K562 (cell line): Measurements from ENCODE around the gene DPH5. TPM values are rescaled to one million over a fixed set of nuclear protein-coding genes. Genes with fewer than 3 reads are reported as not detected.
A peak's percentile ranks its signal among the peaks of the same experiment; 100 is the strongest.

Source experiments
- CXXC5 ChIP-seq: fragments of 250-450 bp; sonication (Bioruptor Pico); IDR thresholded peaks from 2 replicates; pipeline ENCODE4 v1.8.0; 2022; ENCODE audit warnings: inconsistent platforms, mild to moderate bottlenecking, moderate library complexity
- EP300 ChIP-seq: IDR thresholded peaks from 2 replicates; pipeline ENCODE4 v1.6.1; 2012; ENCODE audit warnings: low read length, improper control_type of control experiment
- FOSL1 ChIP-seq: fragments of 200-800 bp; sonication (Bioruptor generic); conservative IDR thresholded peaks from 2 replicates; pipeline ENCODE4 v1.6.1; 2016; ENCODE audit warnings: missing genetic modification characterization, missing compliant biosample characterization
- MXI1 ChIP-seq: IDR thresholded peaks from 2 replicates; pipeline ENCODE4 v1.6.1; 2011; ENCODE audit warnings: low read depth, mild to moderate bottlenecking, improper control_type of control experiment, low read length
- MYBL2 ChIP-seq, 2 experiments: fragments of 450-650 bp in 1 of 2; sonication (generic) in 1 of 2; formaldehyde crosslinking in 1 of 2; IDR thresholded peaks; 2 replicates each; pipeline versions ENCODE4 v1.6.1 to v1.8.1; 2017 to 2022; ENCODE audit warnings: borderline replicate concordance in 1 of 2, inconsistent platforms in 1 of 2, low read depth in 1 of 2, mild to moderate bottlenecking in 1 of 2, missing genetic modification reagents in 1 of 2, moderate library complexity in 1 of 2
- RBM22 ChIP-seq: fragments of 200-400 bp; formaldehyde crosslinking; IDR thresholded peaks from 2 replicates; pipeline ENCODE4 v1.6.1; 2018; ENCODE audit warnings: low read length, low read depth; ENCODE audit not compliant: poor library complexity, severe bottlenecking
- SMARCC2 ChIP-seq: fragments of 450-650 bp; IDR thresholded peaks from 2 replicates; pipeline ENCODE4 v1.6.1; 2017; ENCODE audit warnings: antibody characterized with exemption, moderate library complexity, mild to moderate bottlenecking, low read depth
- SRF ChIP-seq, 2 experiments: fragments of 250-450, 450-650 bp in 1 of 2; sonication (Bioruptor Pico) in 1 of 2; sonication (generic) in 1 of 2; formaldehyde crosslinking; IDR thresholded peaks; 2 replicates each; pipeline versions ENCODE4 v1.5.0 to v1.5.1; 2020 to 2022; ENCODE audit warnings: mild to moderate bottlenecking in 1 of 2, missing genetic modification reagents in 1 of 2
- THRAP3 ChIP-seq: fragments of 450-650 bp; IDR thresholded peaks from 2 replicates; pipeline ENCODE4 v1.6.1; 2016; ENCODE audit warnings: mild to moderate bottlenecking, inconsistent platforms, borderline replicate concordance
- ZC3H8 ChIP-seq: fragments of 450-650 bp; IDR thresholded peaks from 2 replicates; pipeline ENCODE4 v1.6.1; 2017
- ZKSCAN8 ChIP-seq: fragments of 200-800 bp; sonication (Bioruptor generic); IDR thresholded peaks from 2 replicates; pipeline ENCODE4 v1.6.1; 2016; ENCODE audit warnings: missing genetic modification characterization, missing compliant biosample characterization
- polyA plus RNA-seq, 8 experiments: library from polyadenylated mRNA; depleted of rRNA in 4 of 8; stranded (reverse) in 5 of 8; unstranded in 3 of 8; fragments of >200 nt; fragmentation: Nextera tagmentation in 2 of 8; fragmentation: Illumina TruSeq in 1 of 8; extraction: Ambion mirVana in 2 of 8; extraction: Trizol in 1 of 8; gene quantifications; 2 replicates each; pipeline versions ENCODE4 v1.2.1 to v1.2.3, GENCODE V29; 2011 to 2014; ENCODE audit warnings: inconsistent platforms in 1 of 8, missing spikeins in 1 of 8
- total RNA-seq, 7 experiments: library from RNA; depleted of rRNA in 6 of 7; stranded (reverse); fragments of >200 nt in 6 of 7; fragmentation: Illumina TruSeq in 2 of 7; extraction: Trizol in 2 of 7; gene quantifications; 2 replicates each; pipeline versions ENCODE4 v1.2.1 to v1.2.3, GENCODE V29; 2011 to 2021; ENCODE audit warnings: low replicate concordance in 1 of 7
- TF ChIP-seq, protein P1 (sequence below): sonication (generic); formaldehyde crosslinking; IDR thresholded peaks from 2 replicates; pipeline ENCODE4 v1.8.0; 2023; ENCODE audit warnings: missing genetic modification reagents, mild to moderate bottlenecking, borderline replicate concordance
- TF ChIP-seq, protein P2 (sequence below): fragments of 450-650 bp; IDR thresholded peaks from 2 replicates; pipeline ENCODE4 v1.6.1; 2016; ENCODE audit warnings: low read depth, mild to moderate bottlenecking, moderate library complexity
- TF ChIP-seq, protein P3 (sequence below): sonication (generic); formaldehyde crosslinking; IDR thresholded peaks from 2 replicates; pipeline ENCODE4 v1.8.0; 2022; ENCODE audit warnings: mild to moderate bottlenecking, low read depth, missing genetic modification reagents
- TF ChIP-seq, protein P4 (sequence below): fragments of 250-450 bp; sonication (Bioruptor Pico); IDR thresholded peaks from 2 replicates; pipeline ENCODE4 v1.4.0; 2020

Gene DPH5
- total and polyA plus RNA-seq, 9 of the 15 experiments (the other 6 are each of a cell fraction or from before 2014, with no cell fraction given): 37.6 to 159 (median 89.7) TPM

DNA sequence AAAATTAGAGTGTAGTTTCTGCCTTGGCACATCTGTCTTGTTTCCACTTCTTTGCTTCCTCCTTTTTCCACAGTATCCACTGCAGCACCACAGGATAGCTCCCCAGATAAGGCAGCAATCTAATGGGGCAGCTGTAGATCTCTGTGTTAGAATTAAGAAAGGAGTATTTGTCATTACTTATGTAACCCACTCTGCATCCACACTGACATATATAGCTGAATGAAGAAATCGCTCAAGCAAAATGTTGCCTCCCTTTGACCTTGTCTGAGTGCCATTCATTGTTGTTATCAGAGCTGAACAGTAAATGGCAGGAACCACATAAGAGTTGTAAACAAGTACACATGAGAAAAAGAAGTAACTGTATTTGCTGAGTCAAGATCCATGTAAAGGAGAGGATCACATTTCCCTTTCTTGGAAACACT lies 45.9 kb upstream of the DPH5 start (continued):
- TF ChIP-seq RBM22 (no peak), FOSL1 (peak; percentile 69), EP300 (peak; percentile 89), MYBL2 (IDR thresholded peaks at IDR 0.05; ENCODE audit: low read depth) (no peak), MYBL2 (CRISPR knock-in tag; IDR thresholded peaks at IDR 0.05; ENCODE audit: borderline replicate concordance) (no peak), THRAP3 (no peak), SMARCC2 (peak; percentile 80), ZC3H8 (no peak), ZKSCAN8 (CRISPR knock-in tag) (no peak), CXXC5 (no peak), MXI1 (no peak), SRF (CRISPR knock-in tag; IDR thresholded peaks at IDR 0.05) (peak in 1 of 2 experiments; percentile 60; a peak in 1 of 4 replicates)
- TF ChIP-seq, protein P1, sequence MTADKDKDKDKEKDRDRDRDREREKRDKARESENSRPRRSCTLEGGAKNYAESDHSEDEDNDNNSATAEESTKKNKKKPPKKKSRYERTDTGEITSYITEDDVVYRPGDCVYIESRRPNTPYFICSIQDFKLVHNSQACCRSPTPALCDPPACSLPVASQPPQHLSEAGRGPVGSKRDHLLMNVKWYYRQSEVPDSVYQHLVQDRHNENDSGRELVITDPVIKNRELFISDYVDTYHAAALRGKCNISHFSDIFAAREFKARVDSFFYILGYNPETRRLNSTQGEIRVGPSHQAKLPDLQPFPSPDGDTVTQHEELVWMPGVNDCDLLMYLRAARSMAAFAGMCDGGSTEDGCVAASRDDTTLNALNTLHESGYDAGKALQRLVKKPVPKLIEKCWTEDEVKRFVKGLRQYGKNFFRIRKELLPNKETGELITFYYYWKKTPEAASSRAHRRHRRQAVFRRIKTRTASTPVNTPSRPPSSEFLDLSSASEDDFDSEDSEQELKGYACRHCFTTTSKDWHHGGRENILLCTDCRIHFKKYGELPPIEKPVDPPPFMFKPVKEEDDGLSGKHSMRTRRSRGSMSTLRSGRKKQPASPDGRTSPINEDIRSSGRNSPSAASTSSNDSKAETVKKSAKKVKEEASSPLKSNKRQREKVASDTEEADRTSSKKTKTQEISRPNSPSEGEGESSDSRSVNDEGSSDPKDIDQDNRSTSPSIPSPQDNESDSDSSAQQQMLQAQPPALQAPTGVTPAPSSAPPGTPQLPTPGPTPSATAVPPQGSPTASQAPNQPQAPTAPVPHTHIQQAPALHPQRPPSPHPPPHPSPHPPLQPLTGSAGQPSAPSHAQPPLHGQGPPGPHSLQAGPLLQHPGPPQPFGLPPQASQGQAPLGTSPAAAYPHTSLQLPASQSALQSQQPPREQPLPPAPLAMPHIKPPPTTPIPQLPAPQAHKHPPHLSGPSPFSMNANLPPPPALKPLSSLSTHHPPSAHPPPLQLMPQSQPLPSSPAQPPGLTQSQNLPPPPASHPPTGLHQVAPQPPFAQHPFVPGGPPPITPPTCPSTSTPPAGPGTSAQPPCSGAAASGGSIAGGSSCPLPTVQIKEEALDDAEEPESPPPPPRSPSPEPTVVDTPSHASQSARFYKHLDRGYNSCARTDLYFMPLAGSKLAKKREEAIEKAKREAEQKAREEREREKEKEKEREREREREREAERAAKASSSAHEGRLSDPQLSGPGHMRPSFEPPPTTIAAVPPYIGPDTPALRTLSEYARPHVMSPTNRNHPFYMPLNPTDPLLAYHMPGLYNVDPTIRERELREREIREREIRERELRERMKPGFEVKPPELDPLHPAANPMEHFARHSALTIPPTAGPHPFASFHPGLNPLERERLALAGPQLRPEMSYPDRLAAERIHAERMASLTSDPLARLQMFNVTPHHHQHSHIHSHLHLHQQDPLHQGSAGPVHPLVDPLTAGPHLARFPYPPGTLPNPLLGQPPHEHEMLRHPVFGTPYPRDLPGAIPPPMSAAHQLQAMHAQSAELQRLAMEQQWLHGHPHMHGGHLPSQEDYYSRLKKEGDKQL (CRISPR knock-in tag): no peak
- TF ChIP-seq, protein P2, sequence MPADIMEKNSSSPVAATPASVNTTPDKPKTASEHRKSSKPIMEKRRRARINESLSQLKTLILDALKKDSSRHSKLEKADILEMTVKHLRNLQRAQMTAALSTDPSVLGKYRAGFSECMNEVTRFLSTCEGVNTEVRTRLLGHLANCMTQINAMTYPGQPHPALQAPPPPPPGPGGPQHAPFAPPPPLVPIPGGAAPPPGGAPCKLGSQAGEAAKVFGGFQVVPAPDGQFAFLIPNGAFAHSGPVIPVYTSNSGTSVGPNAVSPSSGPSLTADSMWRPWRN: peak; percentile 46; the same call in 1 of the 2 replicates
- TF ChIP-seq, protein P3, sequence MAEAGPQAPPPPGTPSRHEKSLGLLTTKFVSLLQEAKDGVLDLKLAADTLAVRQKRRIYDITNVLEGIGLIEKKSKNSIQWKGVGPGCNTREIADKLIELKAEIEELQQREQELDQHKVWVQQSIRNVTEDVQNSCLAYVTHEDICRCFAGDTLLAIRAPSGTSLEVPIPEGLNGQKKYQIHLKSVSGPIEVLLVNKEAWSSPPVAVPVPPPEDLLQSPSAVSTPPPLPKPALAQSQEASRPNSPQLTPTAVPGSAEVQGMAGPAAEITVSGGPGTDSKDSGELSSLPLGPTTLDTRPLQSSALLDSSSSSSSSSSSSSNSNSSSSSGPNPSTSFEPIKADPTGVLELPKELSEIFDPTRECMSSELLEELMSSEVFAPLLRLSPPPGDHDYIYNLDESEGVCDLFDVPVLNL: no peak
- TF ChIP-seq, protein P4, sequence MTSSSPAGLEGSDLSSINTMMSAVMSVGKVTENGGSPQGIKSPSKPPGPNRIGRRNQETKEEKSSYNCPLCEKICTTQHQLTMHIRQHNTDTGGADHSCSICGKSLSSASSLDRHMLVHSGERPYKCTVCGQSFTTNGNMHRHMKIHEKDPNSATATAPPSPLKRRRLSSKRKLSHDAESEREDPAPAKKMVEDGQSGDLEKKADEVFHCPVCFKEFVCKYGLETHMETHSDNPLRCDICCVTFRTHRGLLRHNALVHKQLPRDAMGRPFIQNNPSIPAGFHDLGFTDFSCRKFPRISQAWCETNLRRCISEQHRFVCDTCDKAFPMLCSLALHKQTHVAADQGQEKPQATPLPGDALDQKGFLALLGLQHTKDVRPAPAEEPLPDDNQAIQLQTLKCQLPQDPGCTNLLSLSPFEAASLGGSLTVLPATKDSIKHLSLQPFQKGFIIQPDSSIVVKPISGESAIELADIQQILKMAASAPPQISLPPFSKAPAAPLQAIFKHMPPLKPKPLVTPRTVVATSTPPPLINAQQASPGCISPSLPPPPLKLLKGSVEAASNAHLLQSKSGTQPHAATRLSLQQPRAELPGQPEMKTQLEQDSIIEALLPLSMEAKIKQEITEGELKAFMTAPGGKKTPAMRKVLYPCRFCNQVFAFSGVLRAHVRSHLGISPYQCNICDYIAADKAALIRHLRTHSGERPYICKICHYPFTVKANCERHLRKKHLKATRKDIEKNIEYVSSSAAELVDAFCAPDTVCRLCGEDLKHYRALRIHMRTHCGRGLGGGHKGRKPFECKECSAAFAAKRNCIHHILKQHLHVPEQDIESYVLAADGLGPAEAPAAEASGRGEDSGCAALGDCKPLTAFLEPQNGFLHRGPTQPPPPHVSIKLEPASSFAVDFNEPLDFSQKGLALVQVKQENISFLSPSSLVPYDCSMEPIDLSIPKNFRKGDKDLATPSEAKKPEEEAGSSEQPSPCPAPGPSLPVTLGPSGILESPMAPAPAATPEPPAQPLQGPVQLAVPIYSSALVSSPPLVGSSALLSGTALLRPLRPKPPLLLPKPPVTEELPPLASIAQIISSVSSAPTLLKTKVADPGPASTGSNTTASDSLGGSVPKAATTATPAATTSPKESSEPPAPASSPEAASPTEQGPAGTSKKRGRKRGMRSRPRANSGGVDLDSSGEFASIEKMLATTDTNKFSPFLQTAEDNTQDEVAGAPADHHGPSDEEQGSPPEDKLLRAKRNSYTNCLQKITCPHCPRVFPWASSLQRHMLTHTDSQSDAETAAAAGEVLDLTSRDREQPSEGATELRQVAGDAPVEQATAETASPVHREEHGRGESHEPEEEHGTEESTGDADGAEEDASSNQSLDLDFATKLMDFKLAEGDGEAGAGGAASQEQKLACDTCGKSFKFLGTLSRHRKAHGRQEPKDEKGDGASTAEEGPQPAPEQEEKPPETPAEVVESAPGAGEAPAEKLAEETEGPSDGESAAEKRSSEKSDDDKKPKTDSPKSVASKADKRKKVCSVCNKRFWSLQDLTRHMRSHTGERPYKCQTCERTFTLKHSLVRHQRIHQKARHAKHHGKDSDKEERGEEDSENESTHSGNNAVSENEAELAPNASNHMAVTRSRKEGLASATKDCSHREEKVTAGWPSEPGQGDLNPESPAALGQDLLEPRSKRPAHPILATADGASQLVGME (CRISPR knock-in tag): no peak
